GM21360 (cell line): Measurements from ENCODE around the gene MRM3.
A peak's percentile ranks its signal among the peaks of the same experiment; 100 is the strongest.
"Not testable (repeated sequence)": the region's sequence is repeated elsewhere in the genome, so short reads cannot be mapped to it uniquely, and the experiment has no call there.

Experiments used
- ATAC-seq: cut with Tn5 transposase; IDR thresholded peaks from one replicate; pipeline ENCODE4 v1.9.1; 2021; ENCODE audit warnings: mild to moderate bottlenecking, moderate library complexity; ENCODE audit not compliant: unreplicated experiment

Gene MRM3

GRCh38 chr17:781805-782731 lies at the start of gene MRM3, which contains the start of gene GLOD4:
TSS of gene MRM3 (plus strand) at chr17:782353. CDS start at chr17:782379, 26 bp downstream.
TSS of gene GLOD4 (minus strand) at chr17:782280. CDS start at chr17:782255, 25 bp downstream.
- ATAC-seq, result peak; percentile 82

- peak; percentile 36 for ATAC-seq
Measured at GRCh38 chr17:732902-733720, 49.0 kb upstream of the MRM3 start.

GRCh38 chr17:733743-734142 lies 48.4 kb upstream of the MRM3 start:
- ATAC-seq, result no peak

GRCh38 chr17:737561-738113 lies 44.5 kb upstream of the MRM3 start:
- no peak for ATAC-seq

- ATAC-seq, result peak; percentile 63
Measured at GRCh38 chr17:740240-741017, 41.7 kb upstream of the MRM3 start.

- ATAC-seq, result no peak
Measured at GRCh38 chr17:742147-742793, 39.9 kb upstream of the MRM3 start.

DNA sequence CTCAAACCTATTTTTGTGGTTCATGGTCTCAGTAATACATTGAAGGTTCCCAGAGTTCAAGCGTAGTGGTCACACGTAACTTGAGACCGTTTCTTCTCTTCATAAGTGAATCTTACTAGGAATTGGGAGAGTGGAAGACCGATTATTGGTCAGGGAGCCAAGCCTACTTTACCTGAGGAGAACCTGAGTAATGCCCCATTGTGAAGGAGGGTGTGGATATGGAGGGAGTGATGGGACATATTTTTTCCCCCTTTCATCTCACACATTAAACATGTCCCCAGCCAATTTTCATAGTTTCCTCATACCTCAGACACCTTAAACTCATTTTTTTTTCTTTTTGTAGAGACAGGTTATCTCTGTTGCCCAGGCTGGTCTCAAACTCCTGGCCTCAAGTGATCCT lies 39.0 kb upstream of the MRM3 start:
- ATAC-seq, result no peak

GRCh38 chr17:744937-745336 lies 37.2 kb upstream of the MRM3 start:
- no peak for ATAC-seq

- ATAC-seq, result no peak
Measured at GRCh38 chr17:745406-745805, 36.7 kb upstream of the MRM3 start.

DNA sequence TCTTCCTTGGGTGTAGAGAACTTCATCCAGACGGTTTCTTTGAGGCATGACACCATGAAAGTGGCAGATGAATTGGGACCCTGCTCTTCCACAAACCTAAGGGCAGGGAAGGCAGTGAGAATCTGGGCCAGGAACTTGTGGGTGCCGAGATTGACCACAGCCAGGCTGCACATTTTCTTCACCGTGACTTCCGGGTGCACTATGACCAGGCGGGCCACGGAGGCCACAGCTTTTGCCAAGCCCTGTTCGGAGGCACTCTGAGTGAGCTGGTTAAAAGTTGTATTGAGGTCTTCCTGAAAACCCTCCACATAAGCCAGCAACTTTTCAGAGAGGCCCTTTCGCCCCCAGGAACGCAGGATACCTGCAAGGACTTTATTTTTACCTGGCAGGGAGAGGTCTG lies 36.0 kb upstream of the MRM3 start:
- ATAC-seq, result no peak

GRCh38 chr17:746783-747629 lies 35.1 kb upstream of the MRM3 start:
- no peak for ATAC-seq

DNA sequence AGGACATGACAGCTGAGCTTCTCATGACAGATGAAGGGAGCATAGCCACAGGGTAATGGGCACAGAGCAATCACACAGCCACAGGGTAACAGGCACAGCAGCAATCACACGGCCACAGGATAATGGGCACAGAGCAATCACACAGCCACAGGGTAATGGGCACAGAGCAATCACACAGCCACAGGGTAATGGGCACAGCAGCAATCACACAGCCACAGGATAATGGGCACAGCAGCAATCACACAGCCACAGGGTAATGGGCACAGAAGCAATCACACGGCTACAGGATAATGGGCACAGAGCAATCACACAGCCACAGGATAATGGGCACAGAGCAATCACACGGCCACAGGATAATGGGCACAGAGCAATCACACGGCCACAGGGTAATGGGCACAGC lies 33.5 kb upstream of the MRM3 start:
- ATAC-seq, result not testable (repeated sequence)

DNA sequence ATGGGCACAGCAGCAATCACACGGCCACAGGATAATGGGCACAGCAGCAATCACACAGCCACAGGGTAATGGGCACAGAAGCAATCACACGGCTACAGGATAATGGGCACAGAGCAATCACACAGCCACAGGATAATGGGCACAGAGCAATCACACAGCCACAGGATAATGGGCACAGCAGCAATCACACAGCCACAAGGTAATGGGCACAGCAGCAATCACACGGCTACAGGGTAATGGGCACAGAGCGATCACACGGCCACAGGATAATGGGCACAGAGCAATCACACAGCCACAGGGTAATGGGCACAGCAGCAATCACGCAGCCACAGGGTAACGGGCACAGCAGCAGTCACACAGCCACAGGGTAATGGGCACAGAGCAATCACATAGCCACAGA lies 32.8 kb upstream of the MRM3 start:
- ATAC-seq, result not testable (repeated sequence)

- ATAC-seq, result no peak
Measured at GRCh38 chr17:750431-751037, 31.6 kb upstream of the MRM3 start.

DNA sequence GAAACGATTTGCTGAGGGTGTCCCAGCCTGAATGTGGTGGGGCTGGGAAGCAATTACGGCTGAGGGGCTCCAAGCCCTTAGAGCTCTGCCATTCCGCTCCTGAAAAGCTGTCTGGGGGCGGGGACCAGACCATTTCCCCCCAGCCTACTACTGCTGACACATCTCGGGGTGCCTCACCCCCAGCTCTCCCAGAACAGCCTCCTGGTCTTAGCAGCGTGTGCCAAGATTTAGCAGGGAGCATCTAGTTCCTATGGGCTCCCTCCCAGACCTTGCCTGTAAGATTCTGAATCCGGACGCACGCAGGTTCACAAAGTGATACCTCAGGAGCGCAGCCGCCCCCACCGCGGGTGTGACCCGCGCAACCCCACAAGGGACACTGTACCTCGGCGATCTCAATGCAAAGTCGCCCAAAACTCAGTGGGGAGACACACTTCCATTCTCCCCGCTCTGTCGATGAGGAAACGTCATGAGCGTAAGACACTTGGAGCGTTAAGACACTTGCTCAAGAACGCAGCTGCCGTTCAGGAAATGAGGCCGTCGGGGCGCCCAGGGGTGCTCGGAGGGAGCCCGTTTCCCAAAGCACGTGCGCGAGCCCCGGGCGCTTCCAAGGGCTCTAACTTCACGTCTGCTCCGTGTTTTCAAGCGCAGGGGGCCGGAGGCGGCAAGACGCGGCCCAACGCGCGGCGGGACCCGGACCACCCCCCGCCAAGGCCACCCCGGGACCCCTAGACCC lies 30.7 kb upstream of the MRM3 start:
- ATAC-seq, result peak; percentile 33

- peak; percentile 67 for ATAC-seq
Measured at GRCh38 chr17:752002-752619, 30.0 kb upstream of the MRM3 start, which contains the start of gene GEMIN4. TSS of gene GEMIN4 (minus strand) at chr17:752264. CDS start at chr17:752142, 122 bp downstream.

DNA sequence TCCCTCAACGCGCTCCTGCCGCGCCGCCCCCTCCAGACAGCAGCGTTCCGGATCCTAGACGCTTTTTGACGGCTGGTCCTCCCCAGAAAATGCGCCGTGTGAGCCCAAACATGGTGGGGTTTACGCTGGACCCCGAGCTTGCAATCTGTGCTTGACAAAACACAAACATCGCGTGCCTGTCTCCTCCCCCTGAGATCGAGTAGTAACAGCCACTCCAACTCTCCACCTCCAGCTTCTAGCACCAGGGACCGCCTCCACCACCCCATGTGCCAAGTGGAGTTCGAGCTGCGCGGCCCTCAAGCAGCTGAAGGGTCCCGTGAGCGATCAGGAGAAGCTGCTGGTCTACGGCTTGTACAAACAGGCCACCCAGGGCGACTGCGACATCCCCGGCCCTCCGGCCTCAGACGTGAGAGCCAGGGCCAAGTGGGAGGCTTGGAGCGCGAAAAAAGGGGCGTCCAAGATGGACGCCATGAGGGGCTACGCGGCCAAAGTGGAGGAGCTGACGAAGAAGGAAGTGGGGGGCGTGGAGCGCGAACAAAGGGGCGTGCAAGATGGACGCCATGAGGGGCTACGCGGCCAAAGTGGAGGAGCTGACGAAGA lies 29.4 kb upstream of the MRM3 start:
- no peak for ATAC-seq
